A549 (cell line): ENCODE results near the gene RBM27. TPM values are rescaled to one million over a fixed set of nuclear protein-coding genes. Genes with fewer than 3 reads are reported as not detected.
"Not testable (repeated sequence)": the region's sequence is repeated elsewhere in the genome, so short reads cannot be mapped to it uniquely, and the experiment has no call there.

Experiments used
- ATAC-seq, 2 experiments: fragments of 200-7000 bp in 1 of 2; fragments of >200 bp in 1 of 2; cut with Nextera tagmentation in 1 of 2; cut with Tn5 transposase in 1 of 2; 3 replicates each; pipeline versions ENCODE4 v1.8.0 to v1.9.1; 2018 to 2020; ENCODE audit warnings: mild to moderate bottlenecking in 1 of 2, moderate library complexity in 1 of 2
- CTCF ChIA-PET: fragments of 300-600 bp; sonication (Branson Sonifier 250); formaldehyde crosslinking; extraction: SDS; loops from one replicate; lab custom pipeline; 2021; ENCODE audit warnings: antibody characterized with exemption, inconsistent platforms; lab: Yijun Ruan, JAX
- POLR2A ChIA-PET: fragments of 350-600 bp; formaldehyde crosslinking; extraction: SDS; loops from one replicate; lab custom pipeline; 2021; ENCODE audit warnings: antibody characterized with exemption, inconsistent platforms; lab: Yijun Ruan, JAX
- DNase-seq, 2 experiments: peaks; one replicate each; pipeline versions ENCODE4 v3.0.0 to v3.0.0-alpha.2; 2011 to 2016; ENCODE audit warnings: low read depth in 1 of 2, low spot score in 1 of 2
- FAIRE-seq: peaks from 2 replicates; lab custom pipeline; 2011; peaks lifted over from hg19 to GRCh38; lab: Jason Lieb, UNC
- H3K27ac ChIP-seq, 2 experiments: fragments of >200 bp; sonication (Bioruptor Twin); formaldehyde crosslinking; 3 replicates each; pipeline ENCODE4 v1.5.1; 2016 to 2017
- H3K4me1 ChIP-seq: fragments of >200 bp; sonication (Bioruptor Twin); formaldehyde crosslinking; 3 replicates; pipeline ENCODE4 v1.6.1; 2016
- H3K4me2 ChIP-seq: fragments of >200 bp; sonication (Bioruptor Twin); formaldehyde crosslinking; 3 replicates; pipeline ENCODE4 v1.6.1; 2016
- H3K4me3 ChIP-seq: fragments of >200 bp; sonication (Bioruptor Twin); formaldehyde crosslinking; 3 replicates; pipeline ENCODE4 v1.5.1; 2016
- H3K9me3 ChIP-seq: fragments of >200 bp; sonication (Bioruptor Twin); formaldehyde crosslinking; 3 replicates; pipeline ENCODE4 v1.6.1; 2016
- CEBPB ChIP-seq, 2 experiments: fragments of >200 bp in 1 of 2; sonication (Bioruptor Twin) in 1 of 2; formaldehyde crosslinking in 1 of 2; IDR thresholded peaks; 2 replicates each; pipeline ENCODE4 v1.6.1; 2012 to 2016
- CHD2 ChIP-seq: fragments of 150-350 bp; IDR thresholded peaks from 2 replicates; pipeline ENCODE4 v1.6.1; 2014; ENCODE audit warnings: low read length; ENCODE audit not compliant: partially characterized antibody
- CHD4 ChIP-seq: fragments of 200-600 bp; sonication (generic); IDR thresholded peaks from 2 replicates; pipeline ENCODE4 v1.6.1; 2016; ENCODE audit warnings: antibody characterized with exemption, mild to moderate bottlenecking, borderline replicate concordance
- EHF ChIP-seq: fragments of 250-450 bp; sonication (Bioruptor Pico); IDR thresholded peaks from 2 replicates; pipeline ENCODE4 v1.5.0; 2020; ENCODE audit warnings: mild to moderate bottlenecking
- EHMT2 ChIP-seq: fragments of 200-600 bp; sonication (generic); IDR thresholded peaks from 2 replicates; pipeline ENCODE4 v1.6.1; 2016; ENCODE audit warnings: antibody characterized with exemption, low read depth, mild to moderate bottlenecking, moderate library complexity
- EP300 ChIP-seq, 2 experiments: fragments of >200 bp; sonication (Bioruptor Twin); formaldehyde crosslinking; IDR thresholded peaks; 2 replicates in 1 of 2; 3 replicates in 1 of 2; pipeline ENCODE4 v1.6.1; 2016 to 2017
- ESRRA ChIP-seq: fragments of 150-350 bp; IDR thresholded peaks from 2 replicates; pipeline ENCODE4 v1.6.1; 2014; ENCODE audit warnings: mild to moderate bottlenecking, low read length, borderline replicate concordance
- HOXA7 ChIP-seq: fragments of 250-450 bp; sonication (Bioruptor Pico); IDR thresholded peaks from 2 replicates; pipeline ENCODE4 v1.5.0; 2020; ENCODE audit warnings: mild to moderate bottlenecking, moderate library complexity
- NR3C1 ChIP-seq: fragments of >200 bp; sonication (Bioruptor Twin); formaldehyde crosslinking; IDR thresholded peaks from 3 replicates; pipeline ENCODE4 v1.6.1; 2017
- PHF8 ChIP-seq: fragments of 200-600 bp; sonication (generic); IDR thresholded peaks from 2 replicates; pipeline ENCODE4 v1.6.1; 2016; ENCODE audit warnings: low read depth, mild to moderate bottlenecking, antibody characterized with exemption, moderate library complexity, borderline replicate concordance
- POLR2A ChIP-seq: IDR thresholded peaks from 2 replicates; pipeline ENCODE4 v1.6.1; 2012; ENCODE audit warnings: mild to moderate bottlenecking, low read length
- SREBF2 ChIP-seq: fragments of 450-650 bp; IDR thresholded peaks from 2 replicates; pipeline ENCODE4 v1.6.1; 2014; ENCODE audit warnings: mild to moderate bottlenecking, moderate library complexity
- ZFP36 ChIP-seq: fragments of 450-650 bp; IDR thresholded peaks from 2 replicates; pipeline ENCODE4 v1.6.1; 2014; ENCODE audit warnings: borderline replicate concordance; ENCODE audit not compliant: partially characterized antibody
- ZNF302 ChIP-seq: fragments of 250-450 bp; sonication (Bioruptor Pico); IDR thresholded peaks from 2 replicates; pipeline ENCODE4 v1.9.0; 2021; ENCODE audit warnings: inconsistent platforms, mild to moderate bottlenecking, moderate library complexity
- ZSCAN20 ChIP-seq: fragments of 250-450 bp; sonication (Bioruptor Pico); IDR thresholded peaks from 2 replicates; pipeline ENCODE4 v1.8.0; 2022; ENCODE audit warnings: mild to moderate bottlenecking, moderate library complexity
- WGBS: methylation state at CpG from one replicate; pipeline ENCODE4 v1.1.6; 2017; ENCODE audit errors: missing lambda C conversion rate; 5-methylcytosine and 5-hydroxymethylcytosine counted together
- polyA plus RNA-seq, 4 experiments: library from polyadenylated mRNA; depleted of rRNA in 3 of 4; stranded (reverse); fragments of >200 nt; fragmentation: RNase III in 1 of 4; extraction: RNeasy Plus Mini Kit Qiagen cat#74134 plus additional on column Dnase treatment in 1 of 4; gene quantifications; 2 replicates in 3 of 4; 3 replicates in 1 of 4; pipeline ENCODE4 v1.2.3, GENCODE V29; 2011 to 2017
- TF ChIP-seq, protein P1 (sequence below): IDR thresholded peaks from 2 replicates; pipeline ENCODE4 v1.6.1; 2012; ENCODE audit warnings: low read depth, borderline replicate concordance

RBM27 gene
- polyA plus RNA-seq, 2 of the 4 experiments (the other 2 are of a cell fraction) = 13.3 to 27.4 TPM

DNA sequence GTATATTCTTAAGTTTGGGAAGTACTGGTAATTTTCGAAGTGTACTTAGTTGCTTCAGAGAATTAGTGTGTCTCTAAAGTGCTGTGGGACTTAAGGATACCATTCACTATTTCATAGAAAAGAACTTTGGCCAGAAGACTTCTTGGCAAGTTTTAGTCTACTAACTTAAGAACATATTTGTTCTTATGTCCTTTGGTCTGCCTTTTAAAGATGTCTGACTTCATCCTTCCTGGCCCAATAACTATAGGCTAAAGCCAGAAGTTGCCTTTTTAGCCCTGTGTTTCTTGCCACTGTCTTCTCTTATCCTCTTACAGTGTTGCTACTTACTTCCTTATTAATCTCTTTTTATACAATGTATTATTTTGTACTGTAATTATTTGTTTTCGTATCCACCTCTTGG, 6.3 kb downstream of the RBM27 start (continued):
- TF ChIP-seq, protein P1, sequence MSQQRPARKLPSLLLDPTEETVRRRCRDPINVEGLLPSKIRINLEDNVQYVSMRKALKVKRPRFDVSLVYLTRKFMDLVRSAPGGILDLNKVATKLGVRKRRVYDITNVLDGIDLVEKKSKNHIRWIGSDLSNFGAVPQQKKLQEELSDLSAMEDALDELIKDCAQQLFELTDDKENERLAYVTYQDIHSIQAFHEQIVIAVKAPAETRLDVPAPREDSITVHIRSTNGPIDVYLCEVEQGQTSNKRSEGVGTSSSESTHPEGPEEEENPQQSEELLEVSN = no peak
- TF ChIP-seq SREBF2 = no peak
- no peak for TF ChIP-seq POLR2A
- TF ChIP-seq NR3C1 = no peak

- H3K4me2 ChIP-seq, H3K9me3 ChIP-seq, CTCF ChIA-PET, POLR2A ChIA-PET, ATAC-seq, H3K27ac ChIP-seq, H3K4me3 ChIP-seq, FAIRE-seq, DNase-seq: not testable (repeated sequence)
- peaks cover 50% of the 10 kb centered on the region for H3K4me1 ChIP-seq
- WGBS = 95% methylated on average over 13 of the region's 13 CpGs
Observed at GRCh38 chr5:146210810-146211209, 7.4 kb downstream of the RBM27 start.

DNA sequence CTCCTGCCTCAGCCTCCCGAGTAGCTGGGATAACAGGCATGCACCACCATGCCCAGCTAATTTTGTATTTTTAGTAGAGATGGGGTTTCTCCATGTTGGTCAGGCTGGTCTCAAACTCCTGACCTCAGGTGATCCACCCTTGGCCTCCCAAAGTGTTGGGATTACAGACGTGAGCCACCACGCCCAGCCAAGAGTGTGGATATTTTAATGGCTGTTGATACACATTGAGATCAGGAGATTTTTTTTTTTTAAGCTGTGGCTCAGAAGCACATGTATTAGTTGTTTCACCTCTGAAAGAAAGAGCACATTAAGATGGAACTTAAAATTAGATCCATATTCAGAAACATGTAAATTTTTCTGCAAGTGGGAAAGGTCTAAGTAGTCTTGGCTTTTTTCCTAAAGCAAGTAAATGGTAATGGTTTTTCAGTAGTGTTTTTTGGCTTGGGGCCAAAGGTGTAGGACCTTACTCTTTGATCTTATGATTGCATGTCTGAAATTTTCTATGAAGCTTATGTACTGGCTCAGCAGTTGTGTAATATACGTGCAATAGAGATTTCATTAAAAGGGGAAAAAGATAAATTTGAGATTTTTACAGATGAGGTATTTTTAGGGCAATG, 9.9 kb downstream of the RBM27 start:
- ATAC-seq (no peak), DNase-seq (peak in 1 of 2 experiments; percentile 41), FAIRE-seq (peak; percentile 39)
- POLR2A ChIA-PET = interaction anchor here (1.4 kb wide), 1 partner anchor 10 kb away, joined by 9 read pairs; the partner anchor contains the start of gene RBM27
- CTCF ChIA-PET = no interaction called here
- Histone ChIP-seq H3K9me3 (no peaks in the 10 kb centered on the region), H3K4me1 (peaks cover 38% of the 10 kb centered on the region), H3K4me3 (no peak overlapping the region), H3K4me2 (peak overlapping the region; percentile 49), H3K27ac (no peak overlapping the region)
- WGBS = 54% methylated on average over 4 of the region's 4 CpGs
- no peak for TF ChIP-seq SREBF2
- TF ChIP-seq CEBPB (IDR thresholded peaks at IDR 0.05) = peak; percentile 14 to 63; a peak in 1 of 4 replicates
- TF ChIP-seq ZSCAN20 (CRISPR knock-in tag) = no peak

- H3K4me1 ChIP-seq = peaks cover 22% of the 10 kb centered on the region
- FAIRE-seq, ATAC-seq, H3K4me2 ChIP-seq, H3K27ac ChIP-seq, DNase-seq, CTCF ChIA-PET, H3K4me3 ChIP-seq, POLR2A ChIA-PET, H3K9me3 ChIP-seq: not testable (repeated sequence)
- WGBS = 98% methylated on average over 5 of the region's 5 CpGs
Observed at GRCh38 chr5:146214881-146215280, 11.5 kb downstream of the RBM27 start.

- no peak overlapping the region for H3K4me2 ChIP-seq
- DNase-seq (no peak), FAIRE-seq (no peak), ATAC-seq (no peak)
- peaks cover 16% of the 10 kb centered on the region for H3K4me1 ChIP-seq
- POLR2A ChIA-PET = interaction anchor here (1.7 kb wide), 1 partner anchor 15 kb away, joined by 4 read pairs; no protein-coding TSS in a partner anchor
- H3K4me3 ChIP-seq = no peak overlapping the region
- TF ChIP-seq EHMT2 (no peak), NR3C1 (no peak), EP300 (IDR thresholded peaks at IDR 0.05) (no peak), CHD2 (no peak), CHD4 (no peak), SREBF2 (no peak), ZNF302 (CRISPR knock-in tag) (no peak), ZFP36 (no peak), EHF (CRISPR knock-in tag) (no peak), PHF8 (no peak), HOXA7 (no peak), ESRRA (no peak)
- H3K27ac ChIP-seq = no peak overlapping the region
- 87% methylated on average over 2 of the region's 2 CpGs for WGBS
- CTCF ChIA-PET = no interaction called here
- no peaks in the 10 kb centered on the region for H3K9me3 ChIP-seq
Observed at GRCh38 chr5:146218168-146218567, 14.8 kb downstream of the RBM27 start.
